A549 (cell line): Measurements from ENCODE around the gene FUT3.

Experiments used
- CHD2 ChIP-seq: fragments of 150-350 bp; IDR thresholded peaks from 2 replicates; pipeline ENCODE4 v1.6.1; 2014; ENCODE audit warnings: low read length; ENCODE audit not compliant: partially characterized antibody
- CTCF ChIP-seq: fragments of >200 bp; sonication (Bioruptor Twin); formaldehyde crosslinking; IDR thresholded peaks from 3 replicates; pipeline ENCODE4 v1.5.1; 2016
- POLR2A ChIP-seq: IDR thresholded peaks from 2 replicates; pipeline ENCODE4 v1.6.1; 2012; ENCODE audit warnings: mild to moderate bottlenecking, low read length
- TFCP2L1 ChIP-seq: fragments of 250-450 bp; sonication (Bioruptor Pico); IDR thresholded peaks from 2 replicates; pipeline ENCODE4 v1.5.0; 2021; ENCODE audit warnings: mild to moderate bottlenecking
- USF2 ChIP-seq: fragments of 450-650 bp; IDR thresholded peaks from 2 replicates; pipeline ENCODE4 v1.6.1; 2014; ENCODE audit warnings: antibody characterized with exemption

GRCh38 chr19:5880604-5881078, 29.4 kb upstream of the FUT3 start:
- TF ChIP-seq TFCP2L1 (CRISPR knock-in tag) (no peak), POLR2A (no peak), USF2 (no peak), CHD2 (no peak), CTCF (no peak)
